HG02852 (cell line): Measurements from ENCODE around the gene ANGPTL2.
"Not testable (repeated sequence)": the region's sequence is repeated elsewhere in the genome, so short reads cannot be mapped to it uniquely, and the experiment has no call there.

Experiments used
- ATAC-seq: cut with Tn5 transposase; IDR thresholded peaks from one replicate; pipeline ENCODE4 v1.9.1; 2021; ENCODE audit warnings: mild to moderate bottlenecking, moderate library complexity; ENCODE audit not compliant: unreplicated experiment

Gene ANGPTL2

GRCh38 chr9:127155314-127155960, 33.0 kb upstream of the ANGPTL2 start:
- no peak for ATAC-seq

- ATAC-seq: no peak
Measured at GRCh38 chr9:127154390-127155191, 32.2 kb upstream of the ANGPTL2 start.

GRCh38 chr9:127154003-127154389, 31.6 kb upstream of the ANGPTL2 start:
- no peak for ATAC-seq

GRCh38 chr9:127153501-127153900, 31.1 kb upstream of the ANGPTL2 start:
- no peak for ATAC-seq

- ATAC-seq: no peak
Measured at GRCh38 chr9:127149463-127150390, 27.3 kb upstream of the ANGPTL2 start.

GRCh38 chr9:127149010-127149409, 26.6 kb upstream of the ANGPTL2 start:
- no peak for ATAC-seq

GRCh38 chr9:127148014-127148413, 25.6 kb upstream of the ANGPTL2 start:
- no peak for ATAC-seq

GRCh38 chr9:127147251-127147650, 24.8 kb upstream of the ANGPTL2 start:
- ATAC-seq: no peak

GRCh38 chr9:127146841-127147240, 24.4 kb upstream of the ANGPTL2 start:
- not testable (repeated sequence) for ATAC-seq

GRCh38 chr9:127144670-127145445, 22.4 kb upstream of the ANGPTL2 start:
- ATAC-seq: no peak

GRCh38 chr9:127143920-127144465, 21.6 kb upstream of the ANGPTL2 start:
- ATAC-seq: no peak

- no peak for ATAC-seq
Measured at GRCh38 chr9:127142931-127143464, 20.6 kb upstream of the ANGPTL2 start.

GRCh38 chr9:127142291-127142690, 19.9 kb upstream of the ANGPTL2 start:
- ATAC-seq: no peak

- no peak for ATAC-seq
Measured at GRCh38 chr9:127140842-127141675, 18.6 kb upstream of the ANGPTL2 start.

- no peak for ATAC-seq
Measured at GRCh38 chr9:127140181-127140580, 17.7 kb upstream of the ANGPTL2 start.

- no peak for ATAC-seq
Measured at GRCh38 chr9:127139775-127140174, 17.3 kb upstream of the ANGPTL2 start.

GRCh38 chr9:127139071-127139731, 16.8 kb upstream of the ANGPTL2 start:
- ATAC-seq: no peak

GRCh38 chr9:127138444-127138843, 16.0 kb upstream of the ANGPTL2 start:
- ATAC-seq: no peak
